Right lobe of liver (tissue), 6 donors: ENCODE data around the gene TRAPPC6A. TPM values are rescaled to one million over a fixed set of nuclear protein-coding genes. Genes with fewer than 3 reads are reported as not detected.
A peak's percentile ranks its signal among the peaks of the same experiment; 100 is the strongest.

Experiments used
- ATAC-seq, 4 donors: fragments of 200-7000 bp; cut with Tn5 transposase; one replicate each; pipeline ENCODE4 v1.9.1; 2020; ENCODE audit warnings: mild to moderate bottlenecking in 4 of 4, moderate library complexity in 4 of 4
- DNase-seq, 3 donors: peaks; one replicate each; pipeline ENCODE4 v3.0.0-alpha.2; 2020
- H3K27ac ChIP-seq, 3 donors: fragments of 200-600 bp; one replicate each; pipeline ENCODE4 v1.8.0; 2022
- H3K27me3 ChIP-seq, 2 donors: fragments of 200-600 bp; one replicate each; pipeline ENCODE4 v1.8.0; 2022
- H3K36me3 ChIP-seq, 4 donors: fragments of 200-600 bp; sonication (generic) in 1 of 4; one replicate each; pipeline versions ENCODE4 v1.5.1 to v1.8.0; 2017 to 2022; ENCODE audit warnings: control low read depth in 1 of 4
- H3K4me1 ChIP-seq, 4 donors: fragments of 200-600 bp; sonication (generic) in 1 of 4; one replicate each; pipeline versions ENCODE4 v1.5.1 to v1.8.0; 2017 to 2022; ENCODE audit warnings: control low read depth in 1 of 4
- H3K4me3 ChIP-seq, 3 donors: fragments of 200-600 bp; one replicate each; pipeline ENCODE4 v1.8.0; 2022
- H3K9me3 ChIP-seq, 4 donors: fragments of 200-600 bp; sonication (generic) in 1 of 4; one replicate each; pipeline versions ENCODE4 v1.5.1 to v1.8.0; 2017 to 2022; ENCODE audit warnings: control low read depth in 1 of 4
- CTCF ChIP-seq, 4 donors: fragments of 200-600 bp in 3 of 4; fragments of 450-650 bp in 1 of 4; IDR thresholded peaks; one replicate each; pipeline versions ENCODE4 v1.5.1 to v1.8.0; 2016 to 2022; ENCODE audit warnings: antibody characterized with exemption in 4 of 4, mild to moderate bottlenecking in 2 of 4
- POLR2A ChIP-seq: fragments of 450-650 bp; IDR thresholded peaks from one replicate; pipeline ENCODE4 v1.6.1; 2017; ENCODE audit warnings: antibody characterized with exemption, mild to moderate bottlenecking
- WGBS: methylation state at CpG from one replicate; pipeline ENCODE4 v1.1.6; 2018; ENCODE audit warnings: low coverage, low lambda C conversion rate; ENCODE audit not compliant: insufficient coverage; ENCODE audit errors: missing lambda C conversion rate; 5-methylcytosine and 5-hydroxymethylcytosine counted together
- intact Hi-C, 2 donors: fragments of 100-400 bp; cut with DNase I; formaldehyde crosslinking; loops; one replicate each; pipeline versions ENCODE4 v1.11.2 to v1.14.1; 2022
- total RNA-seq, 6 experiments: library from RNA; depleted of rRNA in 2 of 6; stranded (reverse); fragments of >200 nt in 2 of 6; fragmentation: NEBNext Ultra II Directional in 3 of 6; extraction: Animal tissue kit (Norgen Biotek cat#: 25700) in 3 of 6; gene quantifications; one replicate each; pipeline versions ENCODE4 v1.1.0 to v1.2.4, GENCODE V29; 2016 to 2023
- donor health status: DM: no; HTN: yes; CAD: no.
- donor health status: DM: no; HTN: no; CAD: no.
- donor health status: DM: no; HTN: no; CAD: no.
- donor health status: DM: no; HTN: yes; CAD: no.
- donor health status: DM: no; HTN: yes; CAD: no.

The TRAPPC6A gene
- total RNA-seq, 6 experiments from 2014 or later = 13.1 to 33.3 (median 23.7) TPM

DNA sequence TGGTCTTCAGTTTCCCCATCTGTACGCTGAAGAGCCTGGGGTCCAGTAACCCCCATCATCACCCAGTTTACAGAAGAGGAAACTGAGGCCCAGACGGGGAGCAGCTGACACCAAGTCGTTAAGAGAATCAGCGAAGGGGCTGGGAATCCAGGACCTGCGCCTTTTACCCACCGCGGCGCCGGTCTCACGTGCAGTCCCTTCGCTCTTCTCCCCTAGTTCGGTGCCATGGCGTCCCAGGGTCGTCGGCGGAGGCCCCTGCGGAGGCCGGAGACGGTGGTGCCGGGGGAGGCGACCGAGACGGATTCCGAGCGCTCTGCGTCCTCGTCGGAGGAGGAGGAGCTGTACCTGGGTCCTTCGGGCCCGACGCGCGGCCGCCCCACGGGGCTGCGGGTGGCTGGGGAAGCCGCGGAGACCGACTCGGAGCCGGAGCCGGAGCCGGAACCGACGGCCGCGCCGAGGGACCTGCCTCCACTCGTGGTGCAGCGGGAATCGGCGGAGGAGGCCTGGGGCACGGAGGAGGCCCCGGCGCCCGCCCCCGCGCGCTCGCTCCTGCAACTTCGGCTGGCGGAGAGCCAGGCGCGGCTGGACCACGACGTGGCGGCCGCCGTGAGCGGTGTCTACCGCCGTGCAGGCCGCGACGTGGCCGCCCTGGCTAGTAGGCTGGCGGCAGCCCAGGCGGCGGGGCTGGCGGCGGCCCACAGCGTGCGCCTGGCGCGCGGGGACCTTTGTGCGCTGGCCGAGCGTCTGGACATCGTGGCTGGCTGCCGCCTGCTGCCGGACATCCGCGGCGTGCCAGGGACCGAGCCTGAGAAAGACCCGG lies 1.2 kb upstream of the TRAPPC6A start:
- Histone ChIP-seq H3K36me3 (no peaks in the 10 kb centered on the region), H3K27me3 (no peaks in the 10 kb centered on the region), H3K27ac (peak overlapping the region; percentile 66 to 78 (median 72)), H3K4me1 (peaks cover 0 to 31% (median 10%) of the 10 kb centered on the region in 4 donors), H3K9me3 (no peaks in the 10 kb centered on the region), H3K4me3 (peak overlapping the region; percentile 64 to 86 (median 84))
- intact Hi-C loops = no loop called here
- no peak for TF ChIP-seq POLR2A
- TF ChIP-seq CTCF (IDR thresholded peaks at IDR 0.05) = no peak
- DNase-seq (peak; percentile 66 to 70 (median 67)), ATAC-seq (peak in 1 of 4 donors; percentile 2)
- WGBS = 0% methylated on average over 32 of the region's 97 CpGs

DNA sequence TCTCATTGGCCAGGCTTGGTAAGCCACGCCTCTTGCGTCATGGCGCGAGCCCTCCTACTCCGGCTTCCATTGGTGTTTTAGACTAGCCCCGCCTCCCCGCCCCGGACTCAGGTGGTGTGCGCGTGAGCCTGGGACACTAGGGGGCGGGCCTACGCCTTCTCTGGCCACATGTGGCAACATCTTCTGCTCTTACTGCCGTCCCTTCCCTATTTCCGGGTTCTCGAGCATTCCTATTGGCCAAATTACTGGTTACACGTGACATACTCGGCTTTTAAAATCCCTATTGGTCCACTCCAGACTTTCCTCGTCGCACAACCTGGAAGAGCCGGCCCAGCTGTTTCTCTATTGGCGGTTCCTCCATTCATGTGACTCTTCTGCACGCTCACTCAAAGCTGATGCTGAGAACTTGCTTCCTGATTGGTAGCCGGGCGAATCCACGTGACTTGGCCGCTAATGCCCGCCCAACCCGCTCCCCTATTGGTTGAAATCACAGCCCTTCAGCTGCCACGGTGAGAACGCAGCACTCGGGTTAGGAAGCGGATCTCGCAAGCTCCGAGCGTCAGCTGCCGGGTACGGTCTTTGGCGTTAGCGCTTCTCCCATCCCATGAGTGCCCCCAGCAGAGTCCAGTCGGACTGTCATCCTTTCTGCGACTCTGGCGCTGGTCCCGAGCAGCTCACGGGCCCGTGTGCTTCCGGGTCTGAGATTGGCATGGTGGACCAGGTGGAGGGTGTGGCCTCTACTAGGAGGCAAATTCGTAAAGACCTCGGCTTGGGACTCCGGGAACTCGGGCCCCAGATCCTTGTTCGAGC lies 430 bp upstream of the TRAPPC6A start, which contains the start of gene BLOC1S3:
Gene BLOC1S3 (plus strand): TSS at position 523 of the 810 bp plus-strand sequence. CDS start 513 bp downstream, outside the sequence.
- Histone ChIP-seq H3K27me3 (no peaks in the 10 kb centered on the region), H3K27ac (peak within 1 kb of the TSS; percentile 66 to 84 (median 78)), H3K4me3 (peak within 1 kb of the TSS; percentile 92 to 96 (median 94)), H3K9me3 (no peaks in the 10 kb centered on the region), H3K4me1 (peaks cover 0 to 31% (median 10%) of the 10 kb centered on the region in 4 donors), H3K36me3 (no peaks in the 10 kb centered on the region)
- peak; percentile 83 for TF ChIP-seq POLR2A
- TF ChIP-seq CTCF (IDR thresholded peaks at IDR 0.05) = peak; percentile 19 to 62 (median 48)
- DNase-seq (peak; percentile 100), ATAC-seq (peak; percentile 94 to 96 (median 95))
- WGBS = 2% methylated on average over 19 of the region's 51 CpGs
- intact Hi-C loops = no loop called here

- ATAC-seq = no peak
- Histone ChIP-seq H3K27me3 (no peaks in the 10 kb centered on the region), H3K27ac (no peak overlapping the region), H3K4me3 (no peak overlapping the region), H3K4me1 (peaks cover 0 to 23% (median 9%) of the 10 kb centered on the region in 4 donors), H3K36me3 (no peaks in the 10 kb centered on the region), H3K9me3 (no peaks in the 10 kb centered on the region)
- DNase-seq = no peak
- WGBS = 79% methylated on average over 7 of the region's 10 CpGs
- TF ChIP-seq CTCF (IDR thresholded peaks at IDR 0.05) (no peak), POLR2A (no peak)
- intact Hi-C loops = no loop called here
Measured at GRCh38 chr19:45175515-45176345, 2.3 kb downstream of the TRAPPC6A start.

- Histone ChIP-seq H3K36me3 (no peaks in the 10 kb centered on the region), H3K27ac (no peak overlapping the region), H3K4me1 (peaks cover 0 to 8% (median 4%) of the 10 kb centered on the region in 4 donors), H3K4me3 (no peak overlapping the region), H3K9me3 (no peaks in the 10 kb centered on the region), H3K27me3 (no peaks in the 10 kb centered on the region)
- DNase-seq = no peak
- intact Hi-C loops = no loop called here
- whole genome bisulfite sequencing = 63% methylated on average over 4 of the region's 12 CpGs
- no peak for TF ChIP-seq CTCF (IDR thresholded peaks at IDR 0.05)
- TF ChIP-seq POLR2A = no peak
- ATAC-seq = no peak
Measured at GRCh38 chr19:45173816-45174215, 4.2 kb downstream of the TRAPPC6A start.
